Left ventricle myocardium inferior (tissue), 1 donor: Measurements from ENCODE around the gene HDAC3. TPM values are rescaled to one million over a fixed set of nuclear protein-coding genes. Genes with fewer than 3 reads are reported as not detected.

Experiments used
- DNase-seq: peaks from one replicate; pipeline ENCODE4 v3.0.0-alpha.2; 2020
- H3K27ac ChIP-seq: fragments of 200-600 bp; replicated peaks from 2 replicates; pipeline ENCODE4 v1.8.0; 2021
- H3K27me3 ChIP-seq: fragments of 200-600 bp; 2 replicates; pipeline ENCODE4 v1.8.0; 2021; ENCODE audit warnings: low read depth
- H3K36me3 ChIP-seq: fragments of 200-600 bp; 2 replicates; pipeline ENCODE4 v1.8.0; 2021
- H3K4me1 ChIP-seq: fragments of 200-600 bp; 2 replicates; pipeline ENCODE4 v1.8.0; 2021
- H3K4me3 ChIP-seq: fragments of 200-600 bp; 2 replicates; pipeline ENCODE4 v1.8.0; 2021; ENCODE audit warnings: mild to moderate bottlenecking, moderate library complexity
- H3K9me3 ChIP-seq: fragments of 200-600 bp; replicated peaks from 2 replicates; pipeline ENCODE4 v1.8.0; 2021
- intact Hi-C: fragments of 100-400 bp; cut with micrococcal nuclease; formaldehyde crosslinking; loops from one replicate; pipeline ENCODE4 v1.11.0; 2022
- total RNA-seq: library from RNA; stranded (reverse); fragmentation: NEBNext Ultra II Directional; extraction: Animal tissue kit (Norgen Biotek cat#: 25700); gene quantifications from one replicate; pipeline ENCODE4 v1.2.1, GENCODE V29; 2021
- TF ChIP-seq, protein P1 (sequence below): fragments of 200-600 bp; IDR thresholded peaks from 2 replicates; pipeline ENCODE4 v1.8.0; 2021; ENCODE audit warnings: antibody characterized with exemption, mild to moderate bottlenecking, borderline replicate concordance
- donor health status: DM: no; HTN: yes; CAD: no; lungs with severe emphysema.

Gene HDAC3
- total RNA-seq, 1 donor from 2014 or later, result 27.4 TPM

DNA sequence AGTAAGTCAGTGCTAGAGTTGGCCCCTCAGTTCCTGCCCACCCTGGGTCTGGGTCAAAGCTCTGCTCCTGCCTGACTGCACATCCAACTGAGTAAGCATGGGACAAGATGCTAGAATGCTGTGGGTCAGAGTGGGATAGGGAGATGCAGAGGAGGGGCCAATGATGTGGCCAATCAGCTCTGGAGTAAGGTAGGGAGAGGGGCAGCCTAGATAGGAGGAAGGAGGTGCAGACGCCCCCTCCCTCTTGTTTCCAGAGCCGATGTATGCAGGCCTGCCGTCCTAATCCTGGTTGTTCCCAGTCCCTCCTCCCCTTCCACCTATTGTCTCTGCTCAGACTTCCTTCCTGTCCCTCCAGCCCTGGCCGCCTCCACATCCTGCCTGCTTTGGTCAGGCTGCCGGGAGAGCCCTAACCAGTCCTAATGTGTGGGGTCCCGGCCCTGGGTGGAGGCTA, 44.1 kb upstream of the HDAC3 start:
- Histone ChIP-seq H3K36me3 (peaks cover 16% of the 10 kb centered on the region), H3K9me3 (no peaks in the 10 kb centered on the region), H3K4me1 (peaks cover 74% of the 10 kb centered on the region), H3K4me3 (peak overlapping the region; percentile 75), H3K27me3 (no peaks in the 10 kb centered on the region), H3K27ac (peak overlapping the region; percentile 95)
- peak; percentile 67 for DNase-seq
- intact Hi-C loops, result no loop called here
- TF ChIP-seq, protein P1, sequence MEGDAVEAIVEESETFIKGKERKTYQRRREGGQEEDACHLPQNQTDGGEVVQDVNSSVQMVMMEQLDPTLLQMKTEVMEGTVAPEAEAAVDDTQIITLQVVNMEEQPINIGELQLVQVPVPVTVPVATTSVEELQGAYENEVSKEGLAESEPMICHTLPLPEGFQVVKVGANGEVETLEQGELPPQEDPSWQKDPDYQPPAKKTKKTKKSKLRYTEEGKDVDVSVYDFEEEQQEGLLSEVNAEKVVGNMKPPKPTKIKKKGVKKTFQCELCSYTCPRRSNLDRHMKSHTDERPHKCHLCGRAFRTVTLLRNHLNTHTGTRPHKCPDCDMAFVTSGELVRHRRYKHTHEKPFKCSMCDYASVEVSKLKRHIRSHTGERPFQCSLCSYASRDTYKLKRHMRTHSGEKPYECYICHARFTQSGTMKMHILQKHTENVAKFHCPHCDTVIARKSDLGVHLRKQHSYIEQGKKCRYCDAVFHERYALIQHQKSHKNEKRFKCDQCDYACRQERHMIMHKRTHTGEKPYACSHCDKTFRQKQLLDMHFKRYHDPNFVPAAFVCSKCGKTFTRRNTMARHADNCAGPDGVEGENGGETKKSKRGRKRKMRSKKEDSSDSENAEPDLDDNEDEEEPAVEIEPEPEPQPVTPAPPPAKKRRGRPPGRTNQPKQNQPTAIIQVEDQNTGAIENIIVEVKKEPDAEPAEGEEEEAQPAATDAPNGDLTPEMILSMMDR, result no peak

DNA sequence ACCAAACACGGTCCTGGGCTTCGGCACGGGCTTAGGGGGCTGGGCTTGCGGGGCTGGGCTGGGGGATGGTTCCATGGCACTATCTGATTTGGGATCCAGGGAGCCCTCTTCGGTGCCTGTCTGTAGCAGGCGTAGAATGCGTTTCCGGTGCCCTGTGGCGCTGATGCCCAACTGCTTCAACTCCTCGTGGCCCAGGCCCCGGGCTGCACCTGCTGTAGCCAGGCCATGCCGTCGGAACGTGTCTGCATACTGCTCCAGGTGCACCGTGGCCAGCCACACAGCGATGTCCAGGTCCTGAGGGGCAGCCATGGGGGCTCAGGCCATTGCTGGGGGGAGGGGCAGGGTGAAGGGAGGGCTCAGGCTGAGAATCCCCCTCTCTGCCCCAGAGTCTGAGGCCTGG, 43.5 kb upstream of the HDAC3 start:
- Histone ChIP-seq H3K4me1 (peaks cover 68% of the 10 kb centered on the region), H3K36me3 (peaks cover 16% of the 10 kb centered on the region), H3K27ac (peak overlapping the region; percentile 95), H3K9me3 (no peaks in the 10 kb centered on the region), H3K4me3 (peak overlapping the region; percentile 75), H3K27me3 (no peaks in the 10 kb centered on the region)
- TF ChIP-seq, protein P1, result no peak
- no peak for DNase-seq
- intact Hi-C loops, result no loop called here

DNA sequence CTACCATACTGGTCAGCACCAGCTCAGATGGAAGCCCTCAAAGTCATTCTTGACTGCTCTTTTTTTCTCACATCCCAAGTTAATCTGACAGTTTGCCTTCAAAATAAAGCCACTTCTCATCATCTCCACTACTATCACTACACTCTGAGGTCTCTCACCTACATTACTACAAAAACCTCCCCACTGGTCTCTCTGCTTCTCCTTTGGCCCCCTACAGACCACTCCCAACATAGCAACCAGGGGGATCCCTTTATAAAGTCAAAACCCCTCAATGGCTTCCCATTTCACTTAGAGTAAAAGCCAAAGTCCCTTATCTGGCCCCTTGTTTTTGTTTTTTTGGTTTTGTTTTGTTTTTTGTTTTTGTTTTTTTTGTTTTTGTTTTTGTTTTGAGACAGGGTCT, 40.8 kb upstream of the HDAC3 start:
- Histone ChIP-seq H3K27ac (no peak overlapping the region), H3K4me3 (no peak overlapping the region), H3K9me3 (no peaks in the 10 kb centered on the region), H3K27me3 (no peaks in the 10 kb centered on the region), H3K36me3 (peaks cover 22% of the 10 kb centered on the region), H3K4me1 (peaks cover 69% of the 10 kb centered on the region)
- TF ChIP-seq, protein P1, result no peak
- intact Hi-C loops, result no loop called here
- no peak for DNase-seq

DNA sequence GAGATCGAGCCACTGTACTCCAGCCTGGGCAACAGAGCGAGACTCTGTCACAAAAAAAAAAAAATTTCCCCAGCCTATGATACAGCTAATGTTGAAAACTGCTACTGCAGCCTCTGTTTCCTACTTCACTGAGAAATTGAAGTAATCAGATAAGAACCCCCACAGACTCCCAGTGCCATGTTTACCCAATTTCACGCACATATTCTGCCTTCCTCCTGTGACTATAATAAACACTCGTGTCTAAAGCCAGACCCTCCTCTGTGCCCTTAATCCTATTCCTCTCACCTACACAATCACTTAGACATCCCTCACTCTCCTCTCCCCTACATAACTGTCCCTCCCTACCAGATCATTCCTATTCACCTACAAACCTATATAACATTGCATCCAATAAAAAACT, 39.0 kb upstream of the HDAC3 start:
- intact Hi-C loops, result no loop called here
- no peaks in the 10 kb centered on the region for H3K27me3 ChIP-seq
- TF ChIP-seq, protein P1, result no peak
- H3K9me3 ChIP-seq, result no peaks in the 10 kb centered on the region
- peaks cover 39% of the 10 kb centered on the region for H3K36me3 ChIP-seq
- no peak overlapping the region for H3K4me3 ChIP-seq
- no peak overlapping the region for H3K27ac ChIP-seq
- no peak for DNase-seq
- peaks cover 51% of the 10 kb centered on the region for H3K4me1 ChIP-seq

DNA sequence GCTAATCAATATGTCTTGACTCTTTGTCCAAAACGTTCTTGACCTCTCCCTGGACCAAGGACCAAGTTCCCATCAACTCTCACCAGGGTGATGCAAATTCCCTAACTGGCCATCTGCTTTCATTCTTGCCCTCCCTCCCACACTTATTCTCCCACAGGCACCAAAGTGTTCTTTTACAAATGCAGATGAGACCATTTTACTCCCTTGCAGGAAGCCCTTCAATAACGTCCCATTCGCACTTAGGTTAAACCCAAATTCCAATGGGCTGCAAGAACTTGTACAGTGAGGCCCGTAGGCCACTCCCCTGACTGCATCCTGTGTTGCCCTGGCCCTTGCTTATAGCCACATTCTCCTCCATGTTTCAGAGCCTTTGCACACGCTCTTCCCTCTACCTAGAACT, 38.1 kb upstream of the HDAC3 start:
- H3K9me3 ChIP-seq, result no peaks in the 10 kb centered on the region
- H3K4me1 ChIP-seq, result peaks cover 42% of the 10 kb centered on the region
- peaks cover 39% of the 10 kb centered on the region for H3K36me3 ChIP-seq
- DNase-seq, result no peak
- TF ChIP-seq, protein P1, result no peak
- H3K27me3 ChIP-seq, result no peaks in the 10 kb centered on the region
- intact Hi-C loops, result no loop called here
- H3K27ac ChIP-seq, result peak overlapping the region; percentile 8
- H3K4me3 ChIP-seq, result no peak overlapping the region
